Endothelial cell (in vitro differentiated cells): ENCODE results near the gene C19orf12. TPM values are rescaled to one million over a fixed set of nuclear protein-coding genes. Genes with fewer than 3 reads are reported as not detected.

Source experiments
- DNase-seq: peaks from one replicate; pipeline ENCODE4 v3.0.0; 2021; ENCODE audit warnings: low spot score
- H3K27ac Mint-ChIP-seq: one replicate; pipeline ENCODE4 v1.8.0; 2021; ENCODE audit warnings: mixed read lengths, inconsistent platforms; ENCODE audit not compliant: unreplicated experiment
- H3K27me3 Mint-ChIP-seq: one replicate; pipeline ENCODE4 v1.8.0; 2021; ENCODE audit warnings: mild to moderate bottlenecking, moderate library complexity, mixed read lengths, inconsistent platforms; ENCODE audit not compliant: unreplicated experiment
- H3K36me3 Mint-ChIP-seq: one replicate; pipeline ENCODE4 v1.8.0; 2021; ENCODE audit warnings: mild to moderate bottlenecking, low read depth, mixed read lengths, inconsistent platforms; ENCODE audit not compliant: unreplicated experiment
- H3K4me1 Mint-ChIP-seq: one replicate; pipeline ENCODE4 v1.8.0; 2021; ENCODE audit warnings: mild to moderate bottlenecking, mixed read lengths, inconsistent platforms; ENCODE audit not compliant: unreplicated experiment
- H3K4me3 Mint-ChIP-seq: one replicate; pipeline ENCODE4 v1.8.0; 2021; ENCODE audit warnings: mild to moderate bottlenecking, mixed read lengths, inconsistent platforms; ENCODE audit not compliant: unreplicated experiment
- H3K9me3 Mint-ChIP-seq: one replicate; pipeline ENCODE4 v1.8.0; 2021; ENCODE audit warnings: mixed read lengths, inconsistent platforms; ENCODE audit not compliant: unreplicated experiment
- total RNA-seq: library from RNA; stranded (reverse); fragmentation: NEBNext Ultra II Directional; extraction: Animal tissue kit (Norgen Biotek cat#: 25700); gene quantifications from one replicate; pipeline ENCODE4 v1.2.1, GENCODE V29; 2021; ENCODE audit not compliant: unreplicated experiment
- TF ChIP-seq, protein P1 (sequence below): fragments of 200-600 bp; sonication (generic); IDR thresholded peaks from one replicate; pipeline ENCODE4 v1.5.0; 2021; ENCODE audit warnings: antibody characterized with exemption; ENCODE audit not compliant: unreplicated experiment

C19orf12 gene
- total RNA-seq, 1 donor from 2014 or later = 6.1 TPM

GRCh38 chr19:29737461-29738000, 22.5 kb upstream of the C19orf12 start:
- Mint-ChIP-seq H3K9me3 (no peaks in the 10 kb centered on the region), H3K4me1 (no peaks in the 10 kb centered on the region), H3K27ac (no peak overlapping the region), H3K36me3 (no peaks in the 10 kb centered on the region), H3K4me3 (no peak overlapping the region), H3K27me3 (peaks cover 9% of the 10 kb centered on the region)
- TF ChIP-seq, protein P1, sequence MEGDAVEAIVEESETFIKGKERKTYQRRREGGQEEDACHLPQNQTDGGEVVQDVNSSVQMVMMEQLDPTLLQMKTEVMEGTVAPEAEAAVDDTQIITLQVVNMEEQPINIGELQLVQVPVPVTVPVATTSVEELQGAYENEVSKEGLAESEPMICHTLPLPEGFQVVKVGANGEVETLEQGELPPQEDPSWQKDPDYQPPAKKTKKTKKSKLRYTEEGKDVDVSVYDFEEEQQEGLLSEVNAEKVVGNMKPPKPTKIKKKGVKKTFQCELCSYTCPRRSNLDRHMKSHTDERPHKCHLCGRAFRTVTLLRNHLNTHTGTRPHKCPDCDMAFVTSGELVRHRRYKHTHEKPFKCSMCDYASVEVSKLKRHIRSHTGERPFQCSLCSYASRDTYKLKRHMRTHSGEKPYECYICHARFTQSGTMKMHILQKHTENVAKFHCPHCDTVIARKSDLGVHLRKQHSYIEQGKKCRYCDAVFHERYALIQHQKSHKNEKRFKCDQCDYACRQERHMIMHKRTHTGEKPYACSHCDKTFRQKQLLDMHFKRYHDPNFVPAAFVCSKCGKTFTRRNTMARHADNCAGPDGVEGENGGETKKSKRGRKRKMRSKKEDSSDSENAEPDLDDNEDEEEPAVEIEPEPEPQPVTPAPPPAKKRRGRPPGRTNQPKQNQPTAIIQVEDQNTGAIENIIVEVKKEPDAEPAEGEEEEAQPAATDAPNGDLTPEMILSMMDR = no peak
- DNase-seq = no peak

DNA sequence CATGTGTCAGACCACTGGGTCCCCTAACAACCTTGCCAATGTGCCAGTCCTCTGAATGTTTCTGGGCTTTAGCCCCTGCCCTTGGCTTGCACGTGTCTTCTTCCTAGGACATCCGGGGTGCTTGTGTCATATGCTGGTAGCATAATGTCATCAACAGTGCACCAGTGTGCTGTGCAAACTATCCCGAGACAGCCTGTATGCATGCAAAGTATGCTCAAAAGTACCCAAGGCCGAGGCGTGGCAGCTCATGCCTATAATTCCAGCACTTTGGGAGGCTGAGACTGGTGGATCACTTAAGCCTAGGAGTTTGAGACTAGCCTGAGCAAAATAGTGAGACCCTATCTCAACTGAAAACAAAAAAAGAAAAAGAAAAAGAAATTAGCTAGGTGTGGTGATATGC, 20.8 kb upstream of the C19orf12 start:
- Mint-ChIP-seq H3K4me1 (no peaks in the 10 kb centered on the region), H3K4me3 (no peak overlapping the region), H3K36me3 (no peaks in the 10 kb centered on the region), H3K27me3 (peaks cover 8% of the 10 kb centered on the region), H3K9me3 (no peaks in the 10 kb centered on the region), H3K27ac (no peak overlapping the region)
- TF ChIP-seq, protein P1 = no peak
- no peak for DNase-seq

- Mint-ChIP-seq H3K4me3 (no peak overlapping the region), H3K4me1 (no peaks in the 10 kb centered on the region), H3K36me3 (no peaks in the 10 kb centered on the region), H3K9me3 (no peaks in the 10 kb centered on the region), H3K27me3 (peaks cover 6% of the 10 kb centered on the region), H3K27ac (no peak overlapping the region)
- TF ChIP-seq, protein P1 = no peak
- no peak for DNase-seq
These were observed 16.3 kb upstream of the C19orf12 start for GRCh38 chr19:29731331-29731850.

GRCh38 chr19:29727906-29728305, 12.8 kb upstream of the C19orf12 start:
- Mint-ChIP-seq H3K4me3 (no peak overlapping the region), H3K27ac (no peak overlapping the region), H3K27me3 (peaks cover 9% of the 10 kb centered on the region), H3K36me3 (no peaks in the 10 kb centered on the region), H3K4me1 (peaks cover 3% of the 10 kb centered on the region), H3K9me3 (no peaks in the 10 kb centered on the region)
- no peak for DNase-seq
- TF ChIP-seq, protein P1 = no peak

GRCh38 chr19:29724746-29725145, 9.7 kb upstream of the C19orf12 start:
- TF ChIP-seq, protein P1 = no peak
- peaks cover 3% of the 10 kb centered on the region for H3K4me1 Mint-ChIP-seq
- no peak overlapping the region for H3K4me3 Mint-ChIP-seq
- no peaks in the 10 kb centered on the region for H3K36me3 Mint-ChIP-seq
- no peak for DNase-seq
- no peak overlapping the region for H3K27ac Mint-ChIP-seq
- H3K9me3 Mint-ChIP-seq = no peaks in the 10 kb centered on the region
- H3K27me3 Mint-ChIP-seq = peaks cover 9% of the 10 kb centered on the region
